ENCODE data around the gene FAM13C.
"Not testable (repeated sequence)": the region's sequence is repeated elsewhere in the genome, so short reads cannot be mapped to it uniquely, and the experiment has no call there.

Gene FAM13C

GRCh38 chr10:59362144-59362958, at the start of gene FAM13C:
Gene FAM13C (minus strand): TSS chr10:59362549. CDS start chr10:59362460, 89 bp downstream.
- peak; percentile 25 for DNase-seq

- DNase-seq, result no peak
Measured at GRCh38 chr10:59405235-59405634, 42.9 kb upstream of the FAM13C start.

- no peak for DNase-seq
Measured at GRCh38 chr10:59400214-59400613, 37.9 kb upstream of the FAM13C start.

- DNase-seq, result not testable (repeated sequence)
Measured at GRCh38 chr10:59399329-59399728, 37.0 kb upstream of the FAM13C start.

GRCh38 chr10:59397961-59398360, 35.6 kb upstream of the FAM13C start:
- no peak for DNase-seq

GRCh38 chr10:59395984-59396383, 33.6 kb upstream of the FAM13C start:
- no peak for DNase-seq

- no peak for DNase-seq
Measured at GRCh38 chr10:59393349-59393748, 31.0 kb upstream of the FAM13C start.

- DNase-seq, result no peak
Measured at GRCh38 chr10:59391060-59391459, 28.7 kb upstream of the FAM13C start.

- DNase-seq, result no peak
Measured at GRCh38 chr10:59388671-59388976, 26.3 kb upstream of the FAM13C start.

- no peak for DNase-seq
Measured at GRCh38 chr10:59387951-59388670, 25.8 kb upstream of the FAM13C start.

GRCh38 chr10:59384761-59385160, 22.4 kb upstream of the FAM13C start:
- DNase-seq, result no peak

- DNase-seq, result no peak
Measured at GRCh38 chr10:59383908-59384307, 21.6 kb upstream of the FAM13C start.

GRCh38 chr10:59383436-59383835, 21.1 kb upstream of the FAM13C start:
- no peak for DNase-seq

GRCh38 chr10:59382831-59383295, 20.5 kb upstream of the FAM13C start:
- DNase-seq, result no peak

- DNase-seq, result no peak
Measured at GRCh38 chr10:59381687-59382086, 19.3 kb upstream of the FAM13C start.

- no peak for DNase-seq
Measured at GRCh38 chr10:59376846-59377245, 14.5 kb upstream of the FAM13C start.

- DNase-seq, result no peak
Measured at GRCh38 chr10:59375990-59376389, 13.6 kb upstream of the FAM13C start.

GRCh38 chr10:59374916-59375315, 12.6 kb upstream of the FAM13C start:
- no peak for DNase-seq

- DNase-seq, result no peak
Measured at GRCh38 chr10:59373071-59373470, 10.7 kb upstream of the FAM13C start.

- no peak for DNase-seq
Measured at GRCh38 chr10:59372543-59372942, 10.2 kb upstream of the FAM13C start.

GRCh38 chr10:59366290-59366689, 3.9 kb upstream of the FAM13C start:
- DNase-seq, result no peak

- DNase-seq, result no peak
Measured at GRCh38 chr10:59363446-59363958, 1.2 kb upstream of the FAM13C start.

- peak; percentile 47 for DNase-seq
Measured at GRCh38 chr10:59362959-59363381, 621 bp upstream of the FAM13C start.

- no peak for DNase-seq
Measured at GRCh38 chr10:59361663-59362143, 646 bp downstream of the FAM13C start.

All from NCI-H1048 (cell line).